GM19467 (cell line): ENCODE results near the gene TSEN15.

Experiments
- ATAC-seq: cut with Tn5 transposase; IDR thresholded peaks from one replicate; pipeline ENCODE4 v1.9.1; 2021; ENCODE audit warnings: mild to moderate bottlenecking, moderate library complexity; ENCODE audit not compliant: unreplicated experiment

The TSEN15 gene

GRCh38 chr1:184052194-184052559 is 647 bp downstream of the TSEN15 start:
- ATAC-seq, result no peak

- ATAC-seq, result no peak
Observed at GRCh38 chr1:184052750-184053149, 1.2 kb downstream of the TSEN15 start.

GRCh38 chr1:184053881-184054280 is 2.4 kb downstream of the TSEN15 start:
- ATAC-seq, result no peak

GRCh38 chr1:184056921-184057555 is 5.5 kb downstream of the TSEN15 start:
- ATAC-seq, result no peak

- ATAC-seq, result no peak
Observed at GRCh38 chr1:184059887-184060286, 8.4 kb downstream of the TSEN15 start.

- ATAC-seq, result no peak
Observed at GRCh38 chr1:184060316-184060715, 8.8 kb downstream of the TSEN15 start.

- ATAC-seq, result no peak
Observed at GRCh38 chr1:184061396-184062003, 10.0 kb downstream of the TSEN15 start.

GRCh38 chr1:184062640-184063286 is 11.2 kb downstream of the TSEN15 start:
- ATAC-seq, result no peak

- no peak for ATAC-seq
Observed at GRCh38 chr1:184065559-184065958, 14.0 kb downstream of the TSEN15 start.

- no peak for ATAC-seq
Observed at GRCh38 chr1:184068354-184068753, 16.8 kb downstream of the TSEN15 start.

GRCh38 chr1:184069675-184070074 is 18.1 kb downstream of the TSEN15 start:
- ATAC-seq, result no peak

GRCh38 chr1:184072376-184072775 is 20.8 kb downstream of the TSEN15 start:
- ATAC-seq, result no peak

- no peak for ATAC-seq
Observed at GRCh38 chr1:184074383-184074782, 22.9 kb downstream of the TSEN15 start.

- no peak for ATAC-seq
Observed at GRCh38 chr1:184075055-184076029, 23.8 kb downstream of the TSEN15 start.

GRCh38 chr1:184078564-184079249 is 27.2 kb downstream of the TSEN15 start:
- no peak for ATAC-seq

- ATAC-seq, result no peak
Observed at GRCh38 chr1:184080309-184080708, 28.8 kb downstream of the TSEN15 start.

- no peak for ATAC-seq
Observed at GRCh38 chr1:184082541-184083415, 31.2 kb downstream of the TSEN15 start.

GRCh38 chr1:184085667-184086066 is 34.1 kb downstream of the TSEN15 start:
- ATAC-seq, result no peak

- ATAC-seq, result no peak
Observed at GRCh38 chr1:184088037-184088436, 36.5 kb downstream of the TSEN15 start.

GRCh38 chr1:184093071-184093470 is 41.5 kb downstream of the TSEN15 start:
- ATAC-seq, result no peak
